Lower leg skin (tissue), 3 donors: ENCODE results near the gene MAP3K14.

Source experiments
- CTCF ChIP-seq, 3 donors: fragments of 450-650 bp; IDR thresholded peaks; one replicate each; pipeline ENCODE4 v1.5.1; 2016; ENCODE audit warnings: antibody characterized with exemption in 3 of 3, mild to moderate bottlenecking in 3 of 3, moderate library complexity in 2 of 3
- POLR2A ChIP-seq, 2 donors: fragments of 450-650 bp; IDR thresholded peaks; one replicate each; pipeline ENCODE4 v1.6.1; 2016 to 2017; ENCODE audit warnings: antibody characterized with exemption in 2 of 2, mild to moderate bottlenecking in 1 of 2, moderate library complexity in 1 of 2

GRCh38 chr17:45262516-45263476 lies 54.0 kb downstream of the MAP3K14 start:
- no peak for TF ChIP-seq CTCF (IDR thresholded peaks at IDR 0.05)
- TF ChIP-seq POLR2A (IDR thresholded peaks at IDR 0.05): no peak
